ENCODE data around the gene HIP1R. TPM values are rescaled to one million over a fixed set of nuclear protein-coding genes. Genes with fewer than 3 reads are reported as not detected.

Gene HIP1R
- total and polyA plus RNA-seq, 2 experiments from 2014 or later, result 8.0 to 22.1 TPM

GRCh38 chr12:122899887-122900286 lies 64.6 kb downstream of the HIP1R start:
- Histone ChIP-seq H3K27ac (ENCODE audit: low read depth) (no peak overlapping the region), H3K79me2 (replicated peaks; ENCODE audit: insufficient read depth) (peaks cover 8% of the 10 kb centered on the region; the same call in 1 of the 2 replicates), H3K36me3 (ENCODE audit: insufficient read depth) (no peaks in the 10 kb centered on the region), H3K4me1 (ENCODE audit: insufficient read depth) (peaks cover 8% of the 10 kb centered on the region), H3K9me2 (ENCODE audit: insufficient read depth) (no peaks in the 10 kb centered on the region), H3K4me2 (no peak overlapping the region), H3K27me3 (ENCODE audit: insufficient read depth) (peaks cover 33% of the 10 kb centered on the region), H3F3A (replicated peaks; ENCODE audit: low read depth) (no peaks in the 10 kb centered on the region), H4K20me1 (replicated peaks; ENCODE audit: insufficient read depth) (no peaks in the 10 kb centered on the region; the same call in 1 of the 2 replicates), H2AFZ (no peak overlapping the region), H3K4me3 (no peak overlapping the region)
- peaks cover 9% of the 10 kb centered on the region; the same call in 2 of the 3 replicates for H3K9me3 Mint-ChIP-seq
- no peak overlapping the region for H3K4me3 Mint-ChIP-seq
- ATAC-seq, result no peak
- H3K4me1 Mint-ChIP-seq, result peaks cover 19% of the 10 kb centered on the region
- peaks cover 20% of the 10 kb centered on the region for H3K27me3 Mint-ChIP-seq (ENCODE audit: insufficient read depth, low read depth, poor library complexity)
- TF ChIP-seq EZH2 (IDR thresholded peaks at IDR 0.05; ENCODE audit: low read depth, unreplicated experiment) (no peak), STAT1 (IDR thresholded peaks at IDR 0.05; ENCODE audit: unreplicated experiment) (no peak), ETS1 (IDR thresholded peaks at IDR 0.05) (no peak), NANOG (IDR thresholded peaks at IDR 0.05; ENCODE audit: borderline replicate concordance) (no peak), CTCF (conservative IDR thresholded peaks at IDR 0.05; ENCODE audit: low read depth in 2 of 2) (no peak), ZNF462 (CRISPR knock-in tag; IDR thresholded peaks at IDR 0.05) (no peak), JUNB (IDR thresholded peaks at IDR 0.05; ENCODE audit: unreplicated experiment) (no peak), CREB1 (CRISPR knock-in tag; IDR thresholded peaks at IDR 0.05; ENCODE audit: low read depth) (no peak), ZNF114 (CRISPR knock-in tag; IDR thresholded peaks at IDR 0.05) (no peak)
- no peaks in the 10 kb centered on the region for H3K36me3 Mint-ChIP-seq (ENCODE audit: low read depth)
- DNase-seq (ENCODE audit: low spot score), result no peak
- H3K27ac Mint-ChIP-seq, result no peak overlapping the region

All from GM23338 (cell line).